Measurements from ENCODE around the gene CACNA2D2.

CACNA2D2 gene

GRCh38 chr3:50406487-50406886, 96.9 kb downstream of the CACNA2D2 start:
- no peak for DNase-seq (ENCODE audit: extremely low spot score)
- POLR2A ChIA-PET: no interaction called here

GRCh38 chr3:50405249-50405648, 98.2 kb downstream of the CACNA2D2 start:
- ChIA-PET POLR2A (no interaction called here), CTCF (no interaction called here)
- DNase-seq (ENCODE audit: extremely low spot score): peak; percentile 46

More at GRCh38 chr3:50406487-50406886, 96.9 kb downstream of the CACNA2D2 start:
- TF ChIP-seq SP1 (IDR thresholded peaks at IDR 0.05) (no peak), SUZ12 (IDR thresholded peaks at IDR 0.05) (no peak), TARDBP (IDR thresholded peaks at IDR 0.05) (no peak), ZNF384 (IDR thresholded peaks at IDR 0.05) (no peak), L3MBTL2 (conservative IDR thresholded peaks at IDR 0.05) (no peak), FOXA1 (IDR thresholded peaks at IDR 0.05) (no peak), ARNT (IDR thresholded peaks at IDR 0.05) (no peak), CTBP1 (IDR thresholded peaks at IDR 0.05; ENCODE audit: borderline replicate concordance) (no peak), NFRKB (IDR thresholded peaks at IDR 0.05) (no peak)
- CTCF ChIA-PET: no interaction called here

GRCh38 chr3:50401978-50402595, 101.3 kb downstream of the CACNA2D2 start:
- POLR2A ChIA-PET: no interaction called here
- no peak for TF ChIP-seq FOXK2 (IDR thresholded peaks at IDR 0.05)
- CTCF ChIA-PET: no interaction called here
- DNase-seq (ENCODE audit: extremely low spot score): no peak

More at GRCh38 chr3:50405249-50405648, 98.2 kb downstream of the CACNA2D2 start:
- no peak for TF ChIP-seq SUZ12 (IDR thresholded peaks at IDR 0.05)
- no peak for TF ChIP-seq FOXK2 (IDR thresholded peaks at IDR 0.05)
- no peak for TF ChIP-seq PKNOX1 (IDR thresholded peaks at IDR 0.05)
- no peak for TF ChIP-seq BHLHE40 (IDR thresholded peaks at IDR 0.05; ENCODE audit: borderline replicate concordance)
- no peak for TF ChIP-seq ELF4 (IDR thresholded peaks at IDR 0.05)
- no peak for TF ChIP-seq CTBP1 (IDR thresholded peaks at IDR 0.05; ENCODE audit: borderline replicate concordance)
- no peak for TF ChIP-seq NFRKB (IDR thresholded peaks at IDR 0.05)
- TF ChIP-seq ZNF384 (IDR thresholded peaks at IDR 0.05): no peak
- TF ChIP-seq L3MBTL2 (conservative IDR thresholded peaks at IDR 0.05): no peak
- no peak for TF ChIP-seq LEF1 (IDR thresholded peaks at IDR 0.05; ENCODE audit: borderline replicate concordance)
- TF ChIP-seq HDGF (IDR thresholded peaks at IDR 0.05; ENCODE audit: borderline replicate concordance): no peak
- no peak for TF ChIP-seq TARDBP (IDR thresholded peaks at IDR 0.05)
- no peak for TF ChIP-seq ARNT (IDR thresholded peaks at IDR 0.05)
- no peak for TF ChIP-seq SP1 (IDR thresholded peaks at IDR 0.05)
- TF ChIP-seq FOXM1 (IDR thresholded peaks at IDR 0.05; ENCODE audit: borderline replicate concordance): no peak
- no peak for TF ChIP-seq FOXA1 (IDR thresholded peaks at IDR 0.05)

- POLR2A ChIA-PET: interaction anchor here (1.7 kb wide), 1 partner anchor 59 kb away, joined by 5 read pairs; no protein-coding TSS in a partner anchor
- no peak for DNase-seq (ENCODE audit: extremely low spot score)
- TF ChIP-seq HDGF (IDR thresholded peaks at IDR 0.05; ENCODE audit: borderline replicate concordance) (no peak), FOXA1 (IDR thresholded peaks at IDR 0.05) (no peak), NFRKB (IDR thresholded peaks at IDR 0.05) (no peak), FOXM1 (IDR thresholded peaks at IDR 0.05; ENCODE audit: borderline replicate concordance) (no peak), ZNF384 (IDR thresholded peaks at IDR 0.05) (no peak)
- CTCF ChIA-PET: no interaction called here
Observed at GRCh38 chr3:50396502-50396901, 106.9 kb downstream of the CACNA2D2 start.

- ChIA-PET POLR2A (no interaction called here), CTCF (no interaction called here)
- TF ChIP-seq CTBP1 (IDR thresholded peaks at IDR 0.05; ENCODE audit: borderline replicate concordance) (no peak), SP1 (IDR thresholded peaks at IDR 0.05) (no peak), SUZ12 (IDR thresholded peaks at IDR 0.05) (no peak), TARDBP (IDR thresholded peaks at IDR 0.05) (no peak), ARNT (IDR thresholded peaks at IDR 0.05) (no peak), LEF1 (IDR thresholded peaks at IDR 0.05; ENCODE audit: borderline replicate concordance) (no peak), FOXM1 (IDR thresholded peaks at IDR 0.05; ENCODE audit: borderline replicate concordance) (no peak), BHLHE40 (IDR thresholded peaks at IDR 0.05; ENCODE audit: borderline replicate concordance) (no peak), NFRKB (IDR thresholded peaks at IDR 0.05) (no peak), FOXK2 (IDR thresholded peaks at IDR 0.05) (no peak), PKNOX1 (IDR thresholded peaks at IDR 0.05) (no peak; the same call in 1 of the 2 replicates), ZNF384 (IDR thresholded peaks at IDR 0.05) (no peak), L3MBTL2 (conservative IDR thresholded peaks at IDR 0.05) (no peak), FOXA1 (IDR thresholded peaks at IDR 0.05) (no peak), HDGF (IDR thresholded peaks at IDR 0.05; ENCODE audit: borderline replicate concordance) (no peak), ELF4 (IDR thresholded peaks at IDR 0.05) (no peak)
- no peak for DNase-seq (ENCODE audit: extremely low spot score)
Observed at GRCh38 chr3:50395070-50395860, 108.2 kb downstream of the CACNA2D2 start.

- no peak for DNase-seq (ENCODE audit: extremely low spot score)
- TF ChIP-seq L3MBTL2 (conservative IDR thresholded peaks at IDR 0.05) (no peak), SP1 (IDR thresholded peaks at IDR 0.05) (no peak), ZNF384 (IDR thresholded peaks at IDR 0.05) (no peak), ARNT (IDR thresholded peaks at IDR 0.05) (no peak), HDGF (IDR thresholded peaks at IDR 0.05; ENCODE audit: borderline replicate concordance) (no peak), FOXA1 (IDR thresholded peaks at IDR 0.05) (no peak), FOXM1 (IDR thresholded peaks at IDR 0.05; ENCODE audit: borderline replicate concordance) (no peak), CTBP1 (IDR thresholded peaks at IDR 0.05; ENCODE audit: borderline replicate concordance) (no peak), BHLHE40 (IDR thresholded peaks at IDR 0.05; ENCODE audit: borderline replicate concordance) (no peak), NFRKB (IDR thresholded peaks at IDR 0.05) (no peak), PKNOX1 (IDR thresholded peaks at IDR 0.05) (no peak), LEF1 (IDR thresholded peaks at IDR 0.05; ENCODE audit: borderline replicate concordance) (no peak), FOXK2 (IDR thresholded peaks at IDR 0.05) (no peak), TARDBP (IDR thresholded peaks at IDR 0.05) (no peak), SUZ12 (IDR thresholded peaks at IDR 0.05) (no peak)
- CTCF ChIA-PET: no interaction called here
- POLR2A ChIA-PET: interaction anchor here (1.0 kb wide), 1 partner anchor 56 kb away, joined by 4 read pairs; no protein-coding TSS in a partner anchor
Observed at GRCh38 chr3:50393061-50393460, 110.4 kb downstream of the CACNA2D2 start.

Measured in HEK293T (cell line).